ENCODE measurements around the gene HLA-DPB1. TPM values are rescaled to one million over a fixed set of nuclear protein-coding genes. Genes with fewer than 3 reads are reported as not detected.

HLA-DPB1 gene
- total RNA-seq, 1 experiment from 2014 or later, result 2.7 TPM

- Histone ChIP-seq H3K4me1 (ENCODE audit: insufficient read depth, low read length, poor library complexity, severe bottlenecking) (peaks cover 3% of the 10 kb centered on the region), H3K9me3 (ENCODE audit: low read depth, low read length, poor library complexity, severe bottlenecking) (peaks cover 16% of the 10 kb centered on the region), H3K27me3 (replicated peaks; ENCODE audit: insufficient read depth, low read depth, low read length, poor library complexity) (no peaks in the 10 kb centered on the region), H3K4me3 (ENCODE audit: low read depth, low read length, poor library complexity, severe bottlenecking) (no peak overlapping the region), H3K27ac (ENCODE audit: low read depth, low read length, poor library complexity, severe bottlenecking) (no peak overlapping the region), H3K36me3 (ENCODE audit: insufficient read depth, low read length, poor library complexity, severe bottlenecking) (no peaks in the 10 kb centered on the region)
- TF ChIP-seq CTCF (conservative IDR thresholded peaks at IDR 0.05; ENCODE audit: low read depth, low read length), result no peak
- no peak for TF ChIP-seq EZH2 (IDR thresholded peaks at IDR 0.05; ENCODE audit: borderline replicate concordance, low read depth, low read length, poor library complexity, severe bottlenecking)
- DNase-seq (ENCODE audit: low spot score), result no peak
- ChIA-PET POLR2A (ENCODE audit: low non-redundant PET) (no interaction called here), CTCF (no interaction called here)
- intact Hi-C loops (cut with micrococcal nuclease; ENCODE audit: unreplicated experiment), result no loop called here
- no TSS peak for BruUV-seq (replicated peaks)
Observed at GRCh38 chr6:33123181-33123580, 47.4 kb downstream of the HLA-DPB1 start.

- CTCF ChIA-PET, result no interaction called here
- Histone ChIP-seq H3K27me3 (replicated peaks; ENCODE audit: insufficient read depth, low read depth, low read length, poor library complexity) (no peaks in the 10 kb centered on the region), H3K4me1 (ENCODE audit: insufficient read depth, low read length, poor library complexity, severe bottlenecking) (no peaks in the 10 kb centered on the region), H3K9me3 (ENCODE audit: low read depth, low read length, poor library complexity, severe bottlenecking) (peaks cover 16% of the 10 kb centered on the region), H3K27ac (ENCODE audit: low read depth, low read length, poor library complexity, severe bottlenecking) (no peak overlapping the region), H3K4me3 (ENCODE audit: low read depth, low read length, poor library complexity, severe bottlenecking) (no peak overlapping the region), H3K36me3 (ENCODE audit: insufficient read depth, low read length, poor library complexity, severe bottlenecking) (no peaks in the 10 kb centered on the region)
- DNase-seq (ENCODE audit: low spot score), result peak; percentile 73
- peak; percentile 62 for TF ChIP-seq CTCF (conservative IDR thresholded peaks at IDR 0.05; ENCODE audit: low read depth, low read length)
- TF ChIP-seq EZH2 (IDR thresholded peaks at IDR 0.05; ENCODE audit: borderline replicate concordance, low read depth, low read length, poor library complexity, severe bottlenecking), result no peak
- intact Hi-C loops (cut with micrococcal nuclease; ENCODE audit: unreplicated experiment), result no loop called here
- POLR2A ChIA-PET (ENCODE audit: low non-redundant PET), result no interaction called here
- no TSS peak for BruUV-seq (replicated peaks)
Observed at GRCh38 chr6:33123732-33124524, 48.1 kb downstream of the HLA-DPB1 start.

- H3K27ac ChIP-seq (ENCODE audit: low read depth, low read length, poor library complexity, severe bottlenecking), result no peak overlapping the region
- intact Hi-C loops (cut with micrococcal nuclease; ENCODE audit: unreplicated experiment), result no loop called here
- POLR2A ChIA-PET (ENCODE audit: low non-redundant PET), result no interaction called here
- no peak for DNase-seq (ENCODE audit: low spot score)
- CTCF ChIA-PET, result no interaction called here
- H3K4me1 ChIP-seq (ENCODE audit: insufficient read depth, low read length, poor library complexity, severe bottlenecking), result no peaks in the 10 kb centered on the region
- no peak for TF ChIP-seq CTCF (conservative IDR thresholded peaks at IDR 0.05; ENCODE audit: low read depth, low read length)
- no peak for TF ChIP-seq EZH2 (IDR thresholded peaks at IDR 0.05; ENCODE audit: borderline replicate concordance, low read depth, low read length, poor library complexity, severe bottlenecking)
- H3K36me3 ChIP-seq (ENCODE audit: insufficient read depth, low read length, poor library complexity, severe bottlenecking), result no peaks in the 10 kb centered on the region
- peaks cover 16% of the 10 kb centered on the region for H3K9me3 ChIP-seq (ENCODE audit: low read depth, low read length, poor library complexity, severe bottlenecking)
- BruUV-seq (replicated peaks), result no TSS peak
- H3K27me3 ChIP-seq (replicated peaks; ENCODE audit: insufficient read depth, low read depth, low read length, poor library complexity), result no peaks in the 10 kb centered on the region
- no peak overlapping the region for H3K4me3 ChIP-seq (ENCODE audit: low read depth, low read length, poor library complexity, severe bottlenecking)
Observed at GRCh38 chr6:33124525-33124901, 48.7 kb downstream of the HLA-DPB1 start.
